CD1c-positive myeloid dendritic cell (primary cell): ENCODE results near the gene MAGEC2.

Experiments
- DNase-seq: peaks from one replicate; pipeline ENCODE4 v3.0.0-alpha.2; 2016; ENCODE audit errors: extremely low spot score

Gene MAGEC2

DNA sequence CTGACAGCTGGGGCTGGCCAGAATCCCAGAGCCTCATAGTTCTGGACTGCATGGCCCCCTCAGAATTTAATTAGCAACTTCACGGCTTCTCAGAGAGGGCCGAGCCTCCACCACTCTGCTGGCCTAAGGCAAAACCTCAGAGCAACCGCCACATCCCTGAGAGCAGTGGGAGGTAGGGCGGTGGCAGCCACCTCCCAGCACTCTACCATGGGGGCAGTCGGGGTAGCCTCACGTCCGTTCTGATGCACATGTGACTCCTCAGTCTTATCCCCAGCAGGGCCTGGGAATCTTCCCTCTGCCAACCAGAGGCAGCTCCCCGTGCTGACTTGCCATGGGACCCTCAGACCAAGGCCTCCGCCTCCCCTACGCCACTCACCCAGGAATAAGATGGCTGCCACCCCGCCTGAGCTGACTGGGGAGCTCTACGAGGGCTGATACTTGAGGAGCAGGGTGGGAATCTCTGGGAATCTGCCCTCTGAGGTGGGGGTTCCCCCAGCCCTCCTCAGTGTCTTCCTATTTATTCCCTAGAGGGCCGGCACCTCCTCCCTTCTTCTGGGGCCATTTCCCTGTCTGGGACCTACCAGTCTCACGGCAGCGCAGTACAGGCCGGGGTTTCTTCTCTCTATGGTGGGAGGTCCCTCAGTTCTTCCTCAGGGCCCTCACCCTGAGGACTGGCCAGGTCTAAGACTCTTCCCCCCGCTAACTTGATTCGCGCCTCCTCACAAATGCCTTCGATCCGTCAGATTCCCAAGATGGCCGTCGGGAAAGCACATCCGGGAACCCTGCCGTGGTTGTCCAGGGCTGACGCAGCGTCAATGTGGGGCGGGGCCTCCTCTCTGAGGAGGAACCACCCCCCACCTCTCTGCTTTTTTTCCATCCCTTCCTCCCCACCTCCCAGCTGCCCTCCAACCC is at the start of gene MAGEC2:
TSS of gene MAGEC2 (minus strand) at position 769 of the 912 bp plus-strand sequence. CDS start 1,303 bp downstream, outside the sequence.
- no peak for DNase-seq

- DNase-seq = no peak
Measured at GRCh38 chrX:142251680-142252079, 46.6 kb upstream of the MAGEC2 start.

- no peak for DNase-seq
Measured at GRCh38 chrX:142251202-142251601, 46.1 kb upstream of the MAGEC2 start.

- no peak for DNase-seq
Measured at GRCh38 chrX:142250502-142250901, 45.4 kb upstream of the MAGEC2 start.

- DNase-seq = no peak
Measured at GRCh38 chrX:142249721-142250120, 44.6 kb upstream of the MAGEC2 start.

GRCh38 chrX:142244568-142244967 is 39.5 kb upstream of the MAGEC2 start:
- DNase-seq = no peak

- no peak for DNase-seq
Measured at GRCh38 chrX:142238536-142238935, 33.4 kb upstream of the MAGEC2 start.

DNA sequence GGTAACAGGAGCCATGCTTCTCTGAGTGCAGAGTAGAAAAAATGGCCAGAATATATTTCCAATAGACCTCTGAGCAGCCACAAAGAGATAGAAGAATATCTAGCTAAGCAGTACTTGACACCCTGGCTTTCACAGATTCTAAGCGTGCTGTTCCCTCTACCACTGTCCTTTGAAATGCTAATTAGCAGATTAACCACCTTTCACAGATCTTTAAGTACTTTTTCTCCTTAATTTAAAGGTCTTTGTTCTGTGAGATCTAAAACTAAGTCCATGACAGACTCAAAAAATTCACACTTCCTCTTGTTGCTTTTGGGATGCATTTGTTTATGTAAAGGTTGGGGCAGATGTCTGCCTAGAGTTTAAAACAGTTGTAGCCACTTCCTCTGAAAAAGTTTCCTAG is 28.3 kb upstream of the MAGEC2 start:
- DNase-seq = no peak

GRCh38 chrX:142214081-142214480 is 9.0 kb upstream of the MAGEC2 start:
- DNase-seq = no peak

- no peak for DNase-seq
Measured at GRCh38 chrX:142201113-142201512, 4.0 kb downstream of the MAGEC2 start.

- DNase-seq = no peak
Measured at GRCh38 chrX:142186103-142186502, 19.0 kb downstream of the MAGEC2 start.

DNA sequence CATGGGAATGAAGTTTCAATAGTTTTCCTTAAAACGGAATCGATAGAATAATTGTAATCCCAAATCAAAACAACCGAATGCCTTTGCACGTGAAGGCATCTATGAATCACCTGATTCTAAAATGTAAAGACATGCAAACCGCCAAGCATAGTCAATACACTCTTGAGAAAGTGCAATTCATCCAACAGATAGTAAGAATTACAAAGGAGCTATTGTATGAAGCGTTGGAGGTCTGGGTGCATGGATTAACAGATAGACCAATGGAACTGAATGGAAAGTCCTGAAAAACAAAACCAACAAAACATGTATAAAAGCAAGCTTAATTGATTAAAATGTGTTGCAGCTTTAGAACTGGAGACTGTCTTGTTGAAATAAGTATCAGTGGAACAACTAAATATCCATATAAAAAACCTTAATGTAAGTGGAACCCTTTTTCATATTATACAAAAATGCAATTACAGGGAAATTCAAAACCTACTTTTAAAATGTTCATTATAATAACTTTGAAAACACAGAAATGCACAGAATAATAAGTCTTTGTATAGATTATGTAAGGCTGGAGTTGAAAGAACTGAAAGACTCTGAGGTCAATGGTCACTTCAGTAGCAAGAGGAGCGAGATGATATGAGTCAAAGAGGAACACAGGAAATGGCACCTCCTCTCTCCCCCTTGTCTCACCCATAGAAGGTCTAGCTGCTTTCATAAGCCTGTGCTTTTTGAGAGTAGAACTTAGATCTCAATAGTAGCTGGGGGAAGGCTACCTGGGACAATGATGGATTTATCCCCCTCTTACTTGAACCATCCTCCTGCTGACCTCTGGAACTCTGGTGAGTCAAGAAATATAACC is 20.1 kb downstream of the MAGEC2 start:
- no peak for DNase-seq

DNA sequence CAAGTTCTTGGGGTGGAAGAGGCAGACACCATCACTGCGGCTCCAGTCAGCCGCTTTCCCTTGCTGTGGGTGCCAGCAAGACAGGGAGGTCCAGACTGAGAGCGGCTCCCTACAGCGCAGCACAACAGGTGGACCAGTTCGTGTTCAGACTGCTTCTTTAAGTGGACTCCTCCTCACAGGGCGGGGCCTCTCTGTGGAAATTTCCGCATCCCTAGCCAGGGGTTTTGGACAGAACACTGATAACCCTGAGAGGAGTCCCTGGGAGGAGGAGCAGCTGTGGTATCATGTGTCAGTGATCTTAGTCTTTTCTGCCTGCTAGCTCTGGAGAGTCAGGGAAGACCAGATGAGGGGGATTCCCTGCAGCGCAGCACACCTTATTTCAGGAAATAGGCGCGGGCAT is 48.5 kb downstream of the MAGEC2 start:
- no peak for DNase-seq
